ENCODE data around the gene ARPC2.

ARPC2 gene

GRCh38 chr2:218221000-218221399 lies 4.0 kb downstream of the ARPC2 start:
- TF ChIP-seq, protein P1, sequence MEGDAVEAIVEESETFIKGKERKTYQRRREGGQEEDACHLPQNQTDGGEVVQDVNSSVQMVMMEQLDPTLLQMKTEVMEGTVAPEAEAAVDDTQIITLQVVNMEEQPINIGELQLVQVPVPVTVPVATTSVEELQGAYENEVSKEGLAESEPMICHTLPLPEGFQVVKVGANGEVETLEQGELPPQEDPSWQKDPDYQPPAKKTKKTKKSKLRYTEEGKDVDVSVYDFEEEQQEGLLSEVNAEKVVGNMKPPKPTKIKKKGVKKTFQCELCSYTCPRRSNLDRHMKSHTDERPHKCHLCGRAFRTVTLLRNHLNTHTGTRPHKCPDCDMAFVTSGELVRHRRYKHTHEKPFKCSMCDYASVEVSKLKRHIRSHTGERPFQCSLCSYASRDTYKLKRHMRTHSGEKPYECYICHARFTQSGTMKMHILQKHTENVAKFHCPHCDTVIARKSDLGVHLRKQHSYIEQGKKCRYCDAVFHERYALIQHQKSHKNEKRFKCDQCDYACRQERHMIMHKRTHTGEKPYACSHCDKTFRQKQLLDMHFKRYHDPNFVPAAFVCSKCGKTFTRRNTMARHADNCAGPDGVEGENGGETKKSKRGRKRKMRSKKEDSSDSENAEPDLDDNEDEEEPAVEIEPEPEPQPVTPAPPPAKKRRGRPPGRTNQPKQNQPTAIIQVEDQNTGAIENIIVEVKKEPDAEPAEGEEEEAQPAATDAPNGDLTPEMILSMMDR (IDR thresholded peaks at IDR 0.05; ENCODE audit: insufficient read depth, low read length): no peak
- TF ChIP-seq, protein P2, sequence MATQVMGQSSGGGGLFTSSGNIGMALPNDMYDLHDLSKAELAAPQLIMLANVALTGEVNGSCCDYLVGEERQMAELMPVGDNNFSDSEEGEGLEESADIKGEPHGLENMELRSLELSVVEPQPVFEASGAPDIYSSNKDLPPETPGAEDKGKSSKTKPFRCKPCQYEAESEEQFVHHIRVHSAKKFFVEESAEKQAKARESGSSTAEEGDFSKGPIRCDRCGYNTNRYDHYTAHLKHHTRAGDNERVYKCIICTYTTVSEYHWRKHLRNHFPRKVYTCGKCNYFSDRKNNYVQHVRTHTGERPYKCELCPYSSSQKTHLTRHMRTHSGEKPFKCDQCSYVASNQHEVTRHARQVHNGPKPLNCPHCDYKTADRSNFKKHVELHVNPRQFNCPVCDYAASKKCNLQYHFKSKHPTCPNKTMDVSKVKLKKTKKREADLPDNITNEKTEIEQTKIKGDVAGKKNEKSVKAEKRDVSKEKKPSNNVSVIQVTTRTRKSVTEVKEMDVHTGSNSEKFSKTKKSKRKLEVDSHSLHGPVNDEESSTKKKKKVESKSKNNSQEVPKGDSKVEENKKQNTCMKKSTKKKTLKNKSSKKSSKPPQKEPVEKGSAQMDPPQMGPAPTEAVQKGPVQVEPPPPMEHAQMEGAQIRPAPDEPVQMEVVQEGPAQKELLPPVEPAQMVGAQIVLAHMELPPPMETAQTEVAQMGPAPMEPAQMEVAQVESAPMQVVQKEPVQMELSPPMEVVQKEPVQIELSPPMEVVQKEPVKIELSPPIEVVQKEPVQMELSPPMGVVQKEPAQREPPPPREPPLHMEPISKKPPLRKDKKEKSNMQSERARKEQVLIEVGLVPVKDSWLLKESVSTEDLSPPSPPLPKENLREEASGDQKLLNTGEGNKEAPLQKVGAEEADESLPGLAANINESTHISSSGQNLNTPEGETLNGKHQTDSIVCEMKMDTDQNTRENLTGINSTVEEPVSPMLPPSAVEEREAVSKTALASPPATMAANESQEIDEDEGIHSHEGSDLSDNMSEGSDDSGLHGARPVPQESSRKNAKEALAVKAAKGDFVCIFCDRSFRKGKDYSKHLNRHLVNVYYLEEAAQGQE (IDR thresholded peaks at IDR 0.05; ENCODE audit: insufficient replicate concordance, low read depth): no peak
- TF ChIP-seq SPI1 (IDR thresholded peaks at IDR 0.05; ENCODE audit: borderline replicate concordance, low read depth): no peak
- no peak for TF ChIP-seq POLR2AphosphoS5 (IDR thresholded peaks at IDR 0.05; ENCODE audit: low read depth)
- TF ChIP-seq GABPA (IDR thresholded peaks at IDR 0.05; ENCODE audit: low read depth): no peak
- Histone ChIP-seq H3K27me3 (ENCODE audit: insufficient read depth, poor library complexity, severe bottlenecking) (no peaks in the 10 kb centered on the region), H3K4me3 (replicated peaks; ENCODE audit: insufficient read depth, low read length) (peak overlapping the region; percentile 92; the same call in 1 of the 2 replicates), H3K27ac (replicated peaks) (peak overlapping the region; percentile 97)
- DNase-seq (ENCODE audit: low read depth in 1 of 2, low spot score in 1 of 2): peak in 1 of 2 experiments; percentile 21

DNA sequence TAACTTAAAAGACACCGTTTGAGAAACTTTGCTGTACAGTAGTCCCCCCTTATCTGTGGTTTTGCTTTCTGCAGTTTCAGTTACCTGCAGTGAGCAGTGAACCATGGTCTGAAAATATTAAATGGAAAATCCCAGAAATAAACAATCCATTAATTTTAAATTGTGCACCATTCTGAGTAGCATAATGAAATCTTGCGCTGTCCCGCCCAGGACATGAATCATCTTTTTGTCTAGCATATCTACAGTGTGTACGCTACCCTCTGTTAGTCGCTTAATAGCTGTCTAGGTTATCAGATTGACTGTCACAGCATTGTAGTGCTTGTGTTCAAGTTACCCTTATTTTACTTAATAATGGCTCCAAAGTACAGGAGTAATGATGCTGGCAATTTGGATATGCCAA lies 6.1 kb downstream of the ARPC2 start:
- Histone ChIP-seq H3K27me3 (ENCODE audit: insufficient read depth, poor library complexity, severe bottlenecking) (no peaks in the 10 kb centered on the region), H3K27ac (replicated peaks) (no peak overlapping the region), H3K4me3 (replicated peaks; ENCODE audit: insufficient read depth, low read length) (no peak overlapping the region)
- no peak for DNase-seq (ENCODE audit: low read depth in 1 of 2, low spot score in 1 of 2)
- TF ChIP-seq, protein P1 (IDR thresholded peaks at IDR 0.05; ENCODE audit: insufficient read depth, low read length): no peak
- TF ChIP-seq SPI1 (IDR thresholded peaks at IDR 0.05; ENCODE audit: borderline replicate concordance, low read depth): no peak
- TF ChIP-seq, protein P2 (IDR thresholded peaks at IDR 0.05; ENCODE audit: insufficient replicate concordance, low read depth): no peak
- TF ChIP-seq GABPA (IDR thresholded peaks at IDR 0.05; ENCODE audit: low read depth): no peak
- TF ChIP-seq POLR2AphosphoS5 (IDR thresholded peaks at IDR 0.05; ENCODE audit: low read depth): no peak

DNA sequence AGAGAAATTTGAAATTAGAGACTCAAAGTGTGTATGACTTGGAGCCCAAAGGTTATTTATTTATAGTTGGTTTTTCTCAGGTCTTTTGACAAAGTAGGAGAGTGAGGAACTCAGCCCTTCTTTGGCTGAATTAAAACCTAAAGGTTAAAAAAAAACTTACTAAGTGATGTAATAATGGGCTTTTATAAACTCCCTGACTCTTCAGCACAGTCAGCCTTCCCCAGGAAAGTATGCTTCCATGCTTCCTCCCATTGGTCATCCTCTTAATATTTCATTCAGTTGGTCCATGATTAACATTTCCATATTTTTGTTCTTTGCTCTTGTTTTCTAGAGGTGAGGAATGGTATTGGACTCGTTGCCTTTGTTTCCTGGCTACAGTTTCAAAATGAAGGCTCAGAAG lies 7.2 kb downstream of the ARPC2 start:
- no peak overlapping the region for H3K4me3 ChIP-seq (replicated peaks; ENCODE audit: insufficient read depth, low read length)
- DNase-seq (ENCODE audit: low read depth in 1 of 2, low spot score in 1 of 2): no peak
- TF ChIP-seq SPI1 (IDR thresholded peaks at IDR 0.05; ENCODE audit: borderline replicate concordance, low read depth): no peak
- TF ChIP-seq, protein P1 (IDR thresholded peaks at IDR 0.05; ENCODE audit: insufficient read depth, low read length): no peak
- TF ChIP-seq POLR2AphosphoS5 (IDR thresholded peaks at IDR 0.05; ENCODE audit: low read depth): no peak
- TF ChIP-seq, protein P2 (IDR thresholded peaks at IDR 0.05; ENCODE audit: insufficient replicate concordance, low read depth): no peak
- H3K27ac ChIP-seq (replicated peaks): no peak overlapping the region; the same call in 1 of the 2 replicates
- H3K27me3 ChIP-seq (ENCODE audit: insufficient read depth, poor library complexity, severe bottlenecking): no peaks in the 10 kb centered on the region
